K562 (cell line): ENCODE data around the gene YPEL1. TPM values are rescaled to one million over a fixed set of nuclear protein-coding genes. Genes with fewer than 3 reads are reported as not detected.

Experiments used
- CBFA2T2 ChIP-seq: fragments of 450-650 bp; conservative IDR thresholded peaks from 2 replicates; pipeline ENCODE4 v1.6.1; 2017; ENCODE audit warnings: mild to moderate bottlenecking
- DNMT1 ChIP-seq: fragments of 450-650 bp; IDR thresholded peaks from 2 replicates; pipeline ENCODE4 v1.6.1; 2016; ENCODE audit warnings: antibody characterized with exemption, mild to moderate bottlenecking
- E2F3 ChIP-seq: fragments of 250-450 bp; sonication (Bioruptor Pico); IDR thresholded peaks from 2 replicates; pipeline ENCODE4 v1.4.0; 2020; ENCODE audit warnings: mild to moderate bottlenecking
- ETV1 ChIP-seq: fragments of 450-650 bp; conservative IDR thresholded peaks from 2 replicates; pipeline ENCODE4 v1.6.1; 2016; ENCODE audit warnings: missing genetic modification characterization, control low read depth, low read depth, missing compliant biosample characterization
- HSF4 ChIP-seq: fragments of 250-450 bp; sonication (Bioruptor Pico); IDR thresholded peaks from 2 replicates; pipeline ENCODE4 v2.1.2; 2022; ENCODE audit warnings: mild to moderate bottlenecking, moderate library complexity, borderline replicate concordance
- NR2F6 ChIP-seq: fragments of 450-650 bp; formaldehyde crosslinking; IDR thresholded peaks from 2 replicates; pipeline ENCODE4 v1.4.0; 2020; ENCODE audit warnings: mild to moderate bottlenecking
- PHF8 ChIP-seq: fragments of 200-600 bp; sonication (generic); IDR thresholded peaks from 2 replicates; pipeline ENCODE4 v1.6.1; 2012; ENCODE audit warnings: mixed run types, mild to moderate bottlenecking, inconsistent platforms, low read length, moderate library complexity, borderline replicate concordance
- SETDB1 ChIP-seq: IDR thresholded peaks from one replicate; pipeline ENCODE4 v1.6.1; 2012; ENCODE audit warnings: low read length, control low read depth, inconsistent platforms
- TAF15 ChIP-seq: fragments of 200-400 bp; formaldehyde crosslinking; IDR thresholded peaks from 2 replicates; pipeline ENCODE4 v1.6.1; 2017; ENCODE audit warnings: mild to moderate bottlenecking, low read depth, low read length, moderate library complexity
- ZNF184 ChIP-seq: sonication (generic); formaldehyde crosslinking; IDR thresholded peaks from 2 replicates; pipeline ENCODE4 v1.5.0; 2020; ENCODE audit warnings: missing genetic modification reagents
- ZNF77 ChIP-seq: fragments of 250-450 bp; sonication (Bioruptor Pico); IDR thresholded peaks from 2 replicates; pipeline ENCODE4 v1.5.0; 2020
- ZZZ3 ChIP-seq: fragments of 450-650 bp; IDR thresholded peaks from 2 replicates; pipeline ENCODE4 v1.6.1; 2016; ENCODE audit warnings: antibody characterized with exemption, mild to moderate bottlenecking, moderate library complexity
- polyA plus RNA-seq, 8 experiments: library from polyadenylated mRNA; depleted of rRNA in 4 of 8; stranded (reverse) in 5 of 8; unstranded in 3 of 8; fragments of >200 nt; fragmentation: Nextera tagmentation in 2 of 8; fragmentation: Illumina TruSeq in 1 of 8; extraction: Ambion mirVana in 2 of 8; extraction: Trizol in 1 of 8; gene quantifications; 2 replicates each; pipeline versions ENCODE4 v1.2.1 to v1.2.3, GENCODE V29; 2011 to 2014; ENCODE audit warnings: inconsistent platforms in 1 of 8, missing spikeins in 1 of 8
- total RNA-seq, 7 experiments: library from RNA; depleted of rRNA in 6 of 7; stranded (reverse); fragments of >200 nt in 6 of 7; fragmentation: Illumina TruSeq in 2 of 7; extraction: Trizol in 2 of 7; gene quantifications; 2 replicates each; pipeline versions ENCODE4 v1.2.1 to v1.2.3, GENCODE V29; 2011 to 2021; ENCODE audit warnings: low replicate concordance in 1 of 7
- TF ChIP-seq, protein P1 (sequence below): fragments of 250-450 bp; sonication (Bioruptor Pico); IDR thresholded peaks from 2 replicates; pipeline ENCODE4 v1.4.0; 2020; ENCODE audit warnings: mild to moderate bottlenecking
- TF ChIP-seq, protein P2 (sequence below): fragments of 450-650 bp; IDR thresholded peaks from 2 replicates; pipeline ENCODE4 v1.6.1; 2016; ENCODE audit warnings: low read depth, mild to moderate bottlenecking, moderate library complexity

The YPEL1 gene
- total and polyA plus RNA-seq, 9 of the 15 experiments (the other 6 are each of a cell fraction or from before 2014, with no cell fraction given) = 0.07 to 2.2 (median 0.46) TPM

DNA sequence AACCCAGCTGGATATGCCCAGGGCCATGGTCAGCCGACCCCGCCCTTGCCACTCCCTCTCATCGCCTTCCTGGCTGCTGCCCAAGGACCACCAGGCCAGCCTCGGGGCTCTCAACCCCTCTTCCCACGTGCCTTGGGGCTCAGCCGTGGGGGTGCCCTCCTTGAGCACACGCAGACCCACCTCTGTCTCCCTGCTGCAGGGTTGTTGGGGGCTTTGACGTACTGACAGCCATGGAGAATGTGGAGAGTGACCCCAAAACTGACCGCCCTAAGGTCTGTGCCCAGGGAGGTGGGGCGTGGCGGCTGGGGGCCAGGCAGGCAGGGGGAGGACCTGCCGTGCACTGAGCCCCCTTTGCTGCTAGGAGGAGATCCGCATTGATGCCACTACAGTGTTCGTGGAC, 41.2 kb downstream of the YPEL1 start (continued):
- TF ChIP-seq, protein P1, sequence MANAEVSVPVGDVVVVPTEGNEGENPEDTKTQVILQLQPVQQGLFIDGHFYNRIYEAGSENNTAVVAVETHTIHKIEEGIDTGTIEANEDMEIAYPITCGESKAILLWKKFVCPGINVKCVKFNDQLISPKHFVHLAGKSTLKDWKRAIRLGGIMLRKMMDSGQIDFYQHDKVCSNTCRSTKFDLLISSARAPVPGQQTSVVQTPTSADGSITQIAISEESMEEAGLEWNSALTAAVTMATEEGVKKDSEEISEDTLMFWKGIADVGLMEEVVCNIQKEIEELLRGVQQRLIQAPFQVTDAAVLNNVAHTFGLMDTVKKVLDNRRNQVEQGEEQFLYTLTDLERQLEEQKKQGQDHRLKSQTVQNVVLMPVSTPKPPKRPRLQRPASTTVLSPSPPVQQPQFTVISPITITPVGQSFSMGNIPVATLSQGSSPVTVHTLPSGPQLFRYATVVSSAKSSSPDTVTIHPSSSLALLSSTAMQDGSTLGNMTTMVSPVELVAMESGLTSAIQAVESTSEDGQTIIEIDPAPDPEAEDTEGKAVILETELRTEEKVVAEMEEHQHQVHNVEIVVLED (CRISPR knock-in tag) = no peak
- no peak for TF ChIP-seq ZNF184
- 0 out of 2 replicates have a peak, but pooled peaks have one; percentile 2 for TF ChIP-seq CBFA2T2
- TF ChIP-seq TAF15 = no peak
- TF ChIP-seq DNMT1 = no peak
- no peak for TF ChIP-seq ETV1 (tag)
- 0 out of 2 replicates have a peak, but pooled peaks have one; percentile 45 for TF ChIP-seq E2F3 (CRISPR knock-in tag)
- TF ChIP-seq NR2F6 = 0 out of 2 replicates have a peak, but pooled peaks have one; percentile 51
- no peak for TF ChIP-seq PHF8
- TF ChIP-seq HSF4 (CRISPR knock-in tag) = no peak
- TF ChIP-seq, protein P2, sequence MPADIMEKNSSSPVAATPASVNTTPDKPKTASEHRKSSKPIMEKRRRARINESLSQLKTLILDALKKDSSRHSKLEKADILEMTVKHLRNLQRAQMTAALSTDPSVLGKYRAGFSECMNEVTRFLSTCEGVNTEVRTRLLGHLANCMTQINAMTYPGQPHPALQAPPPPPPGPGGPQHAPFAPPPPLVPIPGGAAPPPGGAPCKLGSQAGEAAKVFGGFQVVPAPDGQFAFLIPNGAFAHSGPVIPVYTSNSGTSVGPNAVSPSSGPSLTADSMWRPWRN = no peak
- TF ChIP-seq SETDB1 = no peak
- TF ChIP-seq ZNF77 (CRISPR knock-in tag) = no peak
- no peak for TF ChIP-seq ZZZ3
